GM18520 (cell line): ENCODE measurements around the gene ACOX3.

ENCODE experiments used
- ATAC-seq: cut with Tn5 transposase; IDR thresholded peaks from one replicate; pipeline ENCODE4 v1.9.1; 2021; ENCODE audit not compliant: unreplicated experiment

The ACOX3 gene

GRCh38 chr4:8376361-8377102, 64.0 kb downstream of the ACOX3 start:
- no peak for ATAC-seq

- ATAC-seq, result no peak
Observed at GRCh38 chr4:8374851-8375649, 65.5 kb downstream of the ACOX3 start.

- no peak for ATAC-seq
Observed at GRCh38 chr4:8373973-8374545, 66.5 kb downstream of the ACOX3 start.

GRCh38 chr4:8373270-8373972, 67.1 kb downstream of the ACOX3 start:
- no peak for ATAC-seq

GRCh38 chr4:8372506-8372905, 68.0 kb downstream of the ACOX3 start:
- no peak for ATAC-seq

GRCh38 chr4:8371596-8371995, 68.9 kb downstream of the ACOX3 start:
- ATAC-seq, result no peak

GRCh38 chr4:8370835-8371595, 69.5 kb downstream of the ACOX3 start:
- ATAC-seq, result no peak

- ATAC-seq, result no peak
Observed at GRCh38 chr4:8370106-8370787, 70.3 kb downstream of the ACOX3 start.

- no peak for ATAC-seq
Observed at GRCh38 chr4:8369426-8370105, 71.0 kb downstream of the ACOX3 start.

- ATAC-seq, result no peak
Observed at GRCh38 chr4:8368998-8369397, 71.5 kb downstream of the ACOX3 start.

GRCh38 chr4:8368061-8368481, 72.5 kb downstream of the ACOX3 start:
- no peak for ATAC-seq

- no peak for ATAC-seq
Observed at GRCh38 chr4:8366601-8367000, 73.9 kb downstream of the ACOX3 start.

- no peak for ATAC-seq
Observed at GRCh38 chr4:8365951-8366350, 74.6 kb downstream of the ACOX3 start.

GRCh38 chr4:8365353-8365752, 75.2 kb downstream of the ACOX3 start:
- ATAC-seq, result no peak

GRCh38 chr4:8364848-8365350, 75.6 kb downstream of the ACOX3 start:
- ATAC-seq, result no peak

GRCh38 chr4:8364141-8364540, 76.4 kb downstream of the ACOX3 start:
- no peak for ATAC-seq

GRCh38 chr4:8362483-8362882, 78.0 kb downstream of the ACOX3 start:
- no peak for ATAC-seq

GRCh38 chr4:8359193-8359592, 81.3 kb downstream of the ACOX3 start:
- no peak for ATAC-seq

GRCh38 chr4:8356856-8357255, 83.7 kb downstream of the ACOX3 start:
- no peak for ATAC-seq
